GM21423 (cell line): ENCODE results near the gene DHCR24.
A peak's percentile ranks its signal among the peaks of the same experiment; 100 is the strongest.

Source experiments
- ATAC-seq: cut with Tn5 transposase; IDR thresholded peaks from one replicate; pipeline ENCODE4 v1.9.1; 2021; ENCODE audit warnings: mild to moderate bottlenecking, moderate library complexity; ENCODE audit not compliant: unreplicated experiment

Gene DHCR24

DNA sequence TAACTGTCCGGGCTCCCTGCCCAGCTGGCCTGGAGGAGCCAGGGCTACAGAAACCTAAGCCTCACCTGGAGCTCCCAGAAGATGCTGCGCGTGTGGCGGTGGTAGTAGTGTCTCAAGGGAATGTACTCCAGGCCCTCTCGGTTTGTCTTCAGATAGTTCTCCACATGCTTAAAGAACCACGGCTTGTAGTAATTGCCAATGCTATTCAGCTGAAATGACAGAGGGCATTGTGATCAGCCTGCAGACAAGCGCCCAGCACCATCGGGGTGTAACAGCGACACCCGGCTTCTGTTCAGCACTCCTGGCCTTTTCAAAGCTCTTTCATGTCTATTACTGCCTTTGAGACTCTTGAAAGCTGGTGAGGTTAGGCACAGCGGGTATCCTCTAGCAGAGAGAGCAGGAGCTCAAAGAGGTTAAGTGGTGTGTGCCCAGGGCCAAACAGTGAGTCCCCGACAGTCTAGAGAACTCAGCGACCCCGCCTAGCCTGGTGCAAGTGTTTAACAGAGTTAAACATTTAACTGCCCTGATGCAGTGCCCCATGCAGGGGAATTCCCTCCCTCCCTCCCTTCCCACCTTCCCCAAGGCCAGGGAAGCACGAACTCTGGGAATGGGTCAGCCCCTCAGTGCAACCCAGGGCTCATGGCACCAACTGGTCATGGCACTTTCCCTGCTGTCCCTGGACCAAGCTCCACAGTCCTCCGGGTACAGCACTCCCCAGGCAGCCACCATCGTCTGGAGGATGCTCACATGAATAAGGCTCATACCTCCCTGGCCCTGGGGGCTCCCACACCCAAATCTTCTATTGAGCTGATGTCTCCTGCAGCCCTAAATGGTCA is 21.5 kb downstream of the DHCR24 start:
- ATAC-seq = no peak

DNA sequence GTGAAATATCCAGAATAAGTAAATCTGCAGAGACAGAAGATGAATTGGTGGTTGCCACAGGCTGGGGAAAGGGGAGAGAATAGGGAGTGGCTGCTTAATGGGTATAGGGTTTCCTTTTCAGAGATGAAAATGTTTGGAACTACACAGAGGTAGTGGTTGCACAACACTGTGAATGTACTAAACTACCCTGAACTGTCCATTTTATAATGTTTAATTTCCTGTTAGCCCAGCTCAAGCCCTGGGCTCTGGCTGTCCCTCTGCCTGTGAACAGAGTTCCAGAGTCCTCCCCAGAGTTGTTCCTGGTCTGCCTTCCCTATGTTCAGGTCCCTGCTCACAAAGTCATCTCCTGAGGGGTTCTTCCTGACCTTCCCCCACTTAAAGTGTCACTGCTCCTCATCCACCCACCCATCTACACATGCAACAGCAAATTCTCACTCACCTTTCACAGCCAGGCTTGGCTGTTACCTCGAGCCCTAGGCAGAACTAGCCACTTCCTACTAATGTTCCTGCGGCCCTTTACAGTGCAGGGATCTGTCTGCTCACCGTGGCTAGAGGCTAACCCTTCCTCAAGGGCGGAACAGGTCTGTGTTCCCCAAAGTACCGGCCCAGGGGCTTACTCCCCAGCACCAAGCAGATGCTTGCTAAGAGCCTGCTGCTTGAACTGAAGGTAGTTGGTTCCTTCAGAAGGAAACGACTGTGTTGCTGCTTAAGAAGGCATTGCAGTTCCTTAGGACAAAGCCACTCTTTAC is 22.4 kb downstream of the DHCR24 start:
- no peak for ATAC-seq

DNA sequence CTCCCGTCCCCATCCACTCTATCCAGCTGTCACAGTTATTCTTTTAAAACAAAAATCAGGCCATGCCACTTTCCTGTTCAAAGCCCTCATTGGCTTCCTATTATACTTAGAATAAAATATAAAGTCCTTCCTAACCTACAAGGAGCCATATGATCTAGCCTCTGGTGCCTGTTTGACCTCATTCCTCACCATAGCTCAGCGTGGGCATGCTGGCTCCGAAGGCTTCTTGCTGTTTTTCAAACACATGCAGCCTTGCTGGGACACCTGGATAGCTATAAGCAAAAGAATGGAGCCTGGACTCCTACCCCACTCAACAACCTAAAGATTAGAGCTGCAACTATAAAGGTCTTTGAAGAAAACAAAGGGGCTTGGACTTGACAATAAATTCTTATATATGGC is 23.7 kb downstream of the DHCR24 start:
- ATAC-seq = no peak

DNA sequence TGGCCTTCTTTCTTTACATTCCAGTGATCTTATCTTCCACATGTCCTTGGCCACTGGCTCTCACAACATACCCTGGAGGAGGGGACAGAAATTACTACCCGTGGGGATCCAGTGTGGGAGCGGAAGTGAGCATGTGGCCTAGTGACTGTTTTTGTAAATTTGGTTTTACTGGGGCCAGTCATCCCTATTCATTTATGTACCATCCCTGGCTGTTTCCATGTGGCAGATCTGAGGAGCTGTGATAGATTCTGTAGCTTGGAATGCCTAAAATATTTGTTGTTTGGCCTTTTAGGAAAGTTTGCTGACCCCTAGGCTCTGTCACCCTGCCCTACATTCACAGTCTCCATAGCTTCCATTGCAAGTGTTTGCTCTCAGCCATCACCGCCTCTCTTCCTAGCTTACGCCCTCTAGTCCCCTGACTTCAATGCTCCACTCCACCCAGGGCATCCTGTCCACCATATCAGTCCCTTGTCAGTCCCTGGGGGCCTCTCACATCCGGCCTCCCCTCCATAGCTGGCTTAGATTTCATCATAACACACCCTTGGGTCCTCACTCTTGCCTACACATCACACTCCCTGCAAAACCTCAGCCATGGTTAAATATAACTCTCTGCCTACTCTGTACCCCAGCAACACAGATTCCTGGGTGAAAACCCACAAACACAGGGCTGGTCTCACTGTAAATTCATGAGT is 25.8 kb downstream of the DHCR24 start:
- peak; percentile 57 for ATAC-seq

DNA sequence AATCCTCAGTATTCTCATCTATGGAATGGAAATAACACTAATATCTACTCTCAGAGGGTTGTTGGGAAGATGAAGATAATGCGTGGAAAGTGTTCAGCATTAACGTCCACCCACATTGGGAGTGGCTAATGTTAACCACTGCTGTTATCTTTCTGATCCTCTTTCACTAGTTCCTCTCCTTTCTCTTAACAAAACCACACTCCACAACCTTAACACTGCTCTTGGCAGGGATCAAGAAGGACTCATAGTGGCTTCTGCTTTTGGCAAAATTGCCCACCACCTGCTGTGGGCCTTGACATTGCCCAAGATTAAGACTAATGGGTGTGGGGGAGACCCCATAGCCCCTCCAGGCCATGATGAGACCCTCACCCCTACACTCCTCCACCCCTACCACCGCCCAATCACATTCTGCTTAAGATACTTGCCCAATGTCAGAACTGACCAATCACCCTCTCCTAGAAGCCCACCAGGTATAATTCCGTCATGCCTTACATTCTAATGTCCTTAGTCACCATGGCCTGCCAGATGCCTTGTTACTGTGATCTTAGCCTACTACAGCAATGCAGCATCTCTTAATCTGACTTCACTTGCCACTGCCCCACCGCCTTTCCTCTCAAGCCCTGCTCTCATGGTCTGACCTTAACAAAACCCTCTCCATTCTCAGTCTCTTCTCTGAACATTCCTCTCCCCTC is 27.1 kb downstream of the DHCR24 start:
- no peak for ATAC-seq

DNA sequence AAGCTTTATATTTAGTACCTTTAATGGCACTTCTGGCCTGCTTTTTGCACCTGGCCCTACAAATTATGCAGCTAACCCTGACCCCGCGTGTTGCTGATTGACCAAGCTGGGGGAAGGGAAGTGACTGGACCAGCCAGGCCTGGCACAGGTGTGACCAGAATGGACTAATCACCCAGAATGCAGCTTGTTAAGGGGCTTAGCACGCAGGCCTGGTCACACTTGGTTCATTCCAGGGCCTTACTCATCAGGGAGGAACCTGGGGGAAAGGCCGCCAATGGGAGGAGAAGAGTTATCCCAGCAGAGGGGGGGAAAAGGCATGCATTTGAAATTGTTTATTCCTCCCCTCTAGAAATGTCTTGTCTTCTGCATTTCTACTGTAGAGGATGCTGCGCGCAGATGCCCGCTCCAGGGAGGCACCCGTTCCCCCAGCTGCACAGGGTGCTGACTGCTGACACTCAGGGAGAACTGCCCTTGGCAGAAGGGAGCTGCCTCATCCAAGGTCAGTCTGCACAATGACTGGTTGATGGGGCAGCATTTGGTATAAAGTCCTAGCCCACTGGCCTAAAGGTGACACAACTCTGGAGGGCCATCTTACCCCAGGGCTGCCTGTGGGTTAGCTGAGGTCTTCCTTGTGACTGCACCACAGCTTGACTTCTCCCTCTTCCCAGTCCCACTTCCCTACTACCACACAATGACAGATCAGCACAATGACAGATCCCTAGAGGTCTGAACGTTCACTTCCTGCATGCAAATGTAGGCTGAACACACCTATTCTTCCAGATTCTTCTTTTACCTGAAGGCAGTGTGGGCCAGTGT is 29.0 kb downstream of the DHCR24 start:
- no peak for ATAC-seq

DNA sequence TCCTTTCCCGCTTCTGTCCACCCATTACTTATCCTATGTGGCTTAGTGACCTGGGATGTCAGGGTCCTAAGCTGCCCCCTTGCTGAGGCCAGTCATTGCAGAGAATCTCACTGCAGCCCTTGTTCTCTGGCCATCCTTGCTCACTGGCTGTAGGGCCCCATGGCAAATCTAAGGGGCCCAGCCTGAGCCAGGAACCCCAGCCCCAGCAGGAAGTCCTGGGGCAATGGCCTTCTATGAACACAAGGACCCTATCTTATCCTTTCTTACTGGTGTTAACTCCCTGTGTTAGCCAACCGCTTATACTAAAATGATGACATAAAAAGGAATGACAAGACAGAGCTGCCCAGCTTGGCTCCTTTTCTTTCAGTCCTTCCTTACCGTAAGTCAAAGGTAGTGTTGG is 29.9 kb downstream of the DHCR24 start:
- ATAC-seq = no peak

DNA sequence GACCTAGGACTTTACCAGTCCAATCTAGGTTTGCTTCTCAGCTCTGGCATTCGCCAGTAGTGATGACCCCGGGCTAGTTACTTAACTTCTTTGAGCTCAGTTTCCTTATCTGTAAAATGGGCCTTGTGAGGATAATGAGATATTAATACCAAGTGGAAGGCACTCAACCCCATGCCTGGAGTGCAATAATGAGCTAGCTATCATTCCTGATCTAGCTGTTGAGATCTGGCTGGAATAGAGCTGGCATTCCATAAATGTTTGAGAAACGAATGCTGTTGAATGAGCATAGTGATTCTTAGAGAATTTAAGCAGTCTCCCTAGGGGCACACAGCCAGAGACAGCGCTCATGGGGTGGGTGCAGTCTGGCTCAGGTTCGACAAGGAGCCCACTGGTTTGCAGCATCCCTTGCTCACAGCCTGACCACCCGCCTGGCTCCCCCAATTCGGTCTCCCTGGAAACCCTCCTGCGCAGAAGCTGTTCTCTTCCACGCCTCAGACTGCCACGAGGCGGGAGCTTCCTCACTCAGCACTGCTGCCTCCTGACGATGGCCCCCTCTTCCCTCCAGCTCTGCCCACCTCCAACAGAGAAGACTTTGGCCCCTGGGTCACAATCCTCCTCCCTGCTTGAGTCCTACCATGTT is 32.5 kb downstream of the DHCR24 start:
- no peak for ATAC-seq

DNA sequence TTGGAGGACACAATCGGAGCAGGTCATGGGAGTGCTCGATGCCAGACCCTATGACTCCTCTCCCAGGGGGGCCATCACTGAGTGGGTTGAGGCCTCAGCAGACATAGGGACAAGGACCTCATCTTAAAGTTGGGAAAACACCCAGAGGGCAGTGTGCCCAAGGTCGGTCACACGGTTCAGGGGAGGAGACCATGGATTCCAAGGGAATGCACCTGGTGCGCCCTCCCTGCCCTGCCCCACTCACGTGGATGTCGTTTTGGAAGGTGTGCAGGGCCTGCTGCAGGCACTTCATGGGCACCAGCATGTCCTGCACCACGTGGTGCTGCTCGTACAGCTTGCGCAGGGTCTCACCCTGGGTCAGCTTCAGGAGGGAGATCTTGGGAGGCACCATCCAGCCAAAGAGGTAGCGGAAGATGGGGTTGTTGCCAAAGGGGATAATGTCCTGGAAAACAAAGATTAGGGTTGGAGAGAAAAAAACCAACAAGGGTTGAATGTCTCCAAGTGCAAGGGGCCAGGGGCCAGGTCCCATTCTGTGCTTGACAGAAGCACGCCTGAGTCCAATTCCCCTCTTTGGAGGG is 33.1 kb downstream of the DHCR24 start:
- ATAC-seq = no peak

DNA sequence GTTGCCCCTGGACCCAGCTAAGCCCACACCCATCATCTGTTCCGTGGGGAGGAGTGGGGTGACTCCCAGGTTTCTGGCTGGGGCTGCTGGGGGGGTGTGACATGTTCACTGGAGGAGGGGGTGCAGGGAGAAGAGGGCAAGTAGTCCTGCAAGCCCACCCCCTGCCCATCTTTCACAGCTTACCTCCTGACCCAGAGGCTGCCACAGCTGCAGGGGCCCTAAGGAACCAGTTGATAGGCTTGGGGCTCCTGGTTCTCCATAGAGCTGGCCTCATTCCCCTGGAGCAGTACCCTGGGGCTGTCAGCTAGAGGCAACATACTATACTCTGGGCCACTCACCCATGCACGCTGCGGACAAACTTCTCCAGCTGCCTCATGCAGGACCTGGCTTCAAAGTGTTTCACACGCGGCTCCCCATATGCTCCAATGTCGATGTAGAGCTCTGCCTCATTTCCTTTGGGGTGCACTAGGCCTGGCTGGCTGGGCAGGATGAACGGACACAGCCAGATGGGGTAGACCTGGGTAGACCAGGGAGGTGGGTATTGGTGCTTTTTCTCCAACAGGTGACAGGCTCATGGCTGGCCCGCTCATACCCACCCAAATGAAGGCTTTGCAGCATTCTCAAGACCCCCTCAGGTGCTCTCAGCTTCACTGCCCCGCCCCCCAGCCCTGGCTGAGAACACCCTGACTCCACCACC is 33.8 kb downstream of the DHCR24 start:
- no peak for ATAC-seq

DNA sequence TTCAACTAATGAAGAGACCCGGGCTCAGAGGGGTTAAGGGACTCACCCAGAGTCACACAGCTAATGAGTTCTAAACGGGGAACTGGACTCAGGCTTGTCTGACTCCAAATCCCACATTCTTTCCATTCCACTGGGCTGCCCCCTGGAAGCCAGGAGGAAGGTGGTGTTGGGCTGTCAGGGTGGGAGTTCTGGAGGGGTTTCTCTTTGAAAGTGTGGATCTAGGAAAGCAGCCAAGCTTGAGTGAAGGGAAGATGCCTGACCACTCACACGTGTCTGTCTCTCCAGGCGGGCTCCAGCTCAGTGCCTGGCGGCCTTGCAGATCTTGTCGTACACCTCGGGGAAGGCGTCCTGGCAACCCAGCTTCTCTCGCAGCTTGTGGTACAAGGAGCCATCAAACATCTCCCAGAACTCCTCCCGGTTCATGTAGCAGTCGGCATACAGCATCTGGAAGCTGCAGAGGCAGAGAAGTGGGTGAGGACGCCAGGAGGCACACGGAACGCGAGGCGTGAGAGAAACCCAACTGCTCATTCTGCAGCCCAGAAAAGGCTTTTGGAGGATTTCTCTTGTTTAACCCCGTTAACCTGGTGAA is 35.0 kb downstream of the DHCR24 start:
- ATAC-seq = no peak

DNA sequence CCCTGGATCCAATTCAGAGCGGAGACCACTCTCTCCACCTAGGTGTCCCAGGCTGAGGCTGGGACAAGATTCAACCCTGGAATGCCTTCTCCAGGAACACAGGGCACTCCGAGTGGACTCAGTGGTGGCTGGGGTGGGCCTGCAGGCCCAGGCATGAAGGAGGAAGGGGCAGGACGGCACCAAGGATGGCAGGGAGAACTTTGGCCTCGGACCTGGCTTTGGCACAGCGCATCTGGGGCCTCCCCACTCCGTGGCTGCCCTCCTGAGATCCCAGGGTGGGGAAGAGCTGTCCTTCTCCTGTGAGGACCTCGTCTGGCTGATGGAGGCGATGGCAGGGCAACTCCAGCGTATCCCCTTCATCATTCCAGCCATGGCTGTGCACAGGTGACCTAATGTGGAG is 35.6 kb downstream of the DHCR24 start:
- ATAC-seq = no peak

DNA sequence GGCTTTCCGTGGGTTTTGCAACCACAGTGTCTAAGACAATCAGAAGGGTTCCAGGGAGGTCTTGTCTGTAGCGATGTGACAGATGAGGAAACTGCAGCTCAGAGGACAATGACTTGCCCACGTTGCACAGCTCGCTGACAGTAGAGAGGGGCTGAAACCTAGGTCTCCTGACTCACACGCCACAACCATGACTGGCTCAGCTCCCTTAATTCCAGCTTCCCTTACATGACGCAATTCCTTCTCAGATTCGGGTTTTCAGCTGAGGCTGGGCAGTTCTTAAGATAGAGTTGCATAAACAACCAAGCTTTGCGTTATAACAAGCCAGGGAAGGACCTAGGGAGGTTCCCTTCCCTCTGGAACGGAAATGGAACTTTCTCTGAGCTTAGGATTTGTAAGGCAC is 36.3 kb downstream of the DHCR24 start:
- no peak for ATAC-seq

DNA sequence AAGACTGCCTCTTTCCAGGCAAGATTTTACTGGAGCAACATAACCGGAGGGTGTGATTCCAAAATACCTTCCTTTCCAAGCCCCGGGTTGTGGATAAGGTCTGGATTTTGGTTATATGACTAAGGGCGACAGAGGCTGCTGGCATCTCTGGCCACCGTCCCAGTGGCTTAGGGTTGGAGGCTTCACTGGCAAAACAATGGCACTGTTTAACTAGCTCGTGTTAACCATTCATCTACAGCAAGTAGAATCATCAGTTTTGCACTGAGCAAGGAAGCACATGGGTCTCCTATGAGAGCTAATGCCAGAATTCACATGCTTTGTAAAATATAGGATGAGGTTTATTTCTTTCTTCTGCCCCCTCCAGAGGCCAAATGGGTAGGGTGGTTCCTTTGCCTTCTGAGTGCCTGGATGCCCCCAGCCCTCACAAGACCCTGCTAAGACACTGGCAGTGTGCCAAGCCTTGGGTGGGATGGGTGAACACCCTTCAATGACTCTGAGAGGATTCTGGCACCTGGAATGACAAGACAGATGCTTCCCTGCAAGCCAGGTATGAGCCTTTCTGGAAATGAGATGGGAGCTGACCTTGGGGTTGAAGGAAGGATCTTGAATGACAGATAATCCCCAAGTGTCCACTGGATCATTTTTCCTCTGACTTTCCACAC is 36.8 kb downstream of the DHCR24 start:
- ATAC-seq = no peak

DNA sequence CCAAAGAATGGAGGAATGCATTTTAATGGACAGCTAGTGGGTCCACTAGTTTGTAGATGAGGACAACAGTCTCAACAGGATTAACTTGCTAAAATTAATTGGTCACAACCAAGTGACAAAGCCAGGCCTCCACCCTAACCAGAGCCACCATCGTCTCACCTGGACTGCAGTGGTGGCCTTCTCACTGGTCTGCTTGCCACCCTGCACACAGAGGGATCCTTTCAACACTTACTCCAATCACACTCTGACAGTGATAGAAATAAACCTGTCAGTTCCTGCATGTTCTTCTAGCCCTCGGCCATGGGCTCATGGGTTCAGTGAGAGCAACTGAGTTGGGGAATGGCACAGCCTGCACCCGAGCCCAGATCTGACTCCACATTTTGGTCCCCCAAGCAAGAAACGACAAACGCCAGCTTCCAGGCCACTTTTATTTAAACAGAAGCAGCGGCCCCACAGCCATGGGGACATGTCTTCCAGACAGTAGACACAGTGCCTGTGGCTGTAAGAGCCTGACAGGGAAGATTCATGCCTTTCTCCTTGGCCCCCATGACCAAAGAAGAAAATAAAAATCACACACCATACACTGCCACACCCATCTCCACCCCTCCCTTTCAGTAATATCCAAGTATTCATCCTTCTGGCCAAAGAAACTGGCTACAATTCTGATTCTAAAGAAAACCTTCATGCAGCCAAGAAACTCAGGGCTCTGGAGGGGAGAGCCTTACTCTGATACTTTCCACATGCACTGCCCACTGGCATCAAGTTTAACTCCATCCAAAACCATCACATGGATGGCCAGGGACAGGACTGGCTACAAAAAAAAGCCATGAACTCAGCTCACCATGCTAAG is 37.6 kb downstream of the DHCR24 start:
- ATAC-seq = no peak

DNA sequence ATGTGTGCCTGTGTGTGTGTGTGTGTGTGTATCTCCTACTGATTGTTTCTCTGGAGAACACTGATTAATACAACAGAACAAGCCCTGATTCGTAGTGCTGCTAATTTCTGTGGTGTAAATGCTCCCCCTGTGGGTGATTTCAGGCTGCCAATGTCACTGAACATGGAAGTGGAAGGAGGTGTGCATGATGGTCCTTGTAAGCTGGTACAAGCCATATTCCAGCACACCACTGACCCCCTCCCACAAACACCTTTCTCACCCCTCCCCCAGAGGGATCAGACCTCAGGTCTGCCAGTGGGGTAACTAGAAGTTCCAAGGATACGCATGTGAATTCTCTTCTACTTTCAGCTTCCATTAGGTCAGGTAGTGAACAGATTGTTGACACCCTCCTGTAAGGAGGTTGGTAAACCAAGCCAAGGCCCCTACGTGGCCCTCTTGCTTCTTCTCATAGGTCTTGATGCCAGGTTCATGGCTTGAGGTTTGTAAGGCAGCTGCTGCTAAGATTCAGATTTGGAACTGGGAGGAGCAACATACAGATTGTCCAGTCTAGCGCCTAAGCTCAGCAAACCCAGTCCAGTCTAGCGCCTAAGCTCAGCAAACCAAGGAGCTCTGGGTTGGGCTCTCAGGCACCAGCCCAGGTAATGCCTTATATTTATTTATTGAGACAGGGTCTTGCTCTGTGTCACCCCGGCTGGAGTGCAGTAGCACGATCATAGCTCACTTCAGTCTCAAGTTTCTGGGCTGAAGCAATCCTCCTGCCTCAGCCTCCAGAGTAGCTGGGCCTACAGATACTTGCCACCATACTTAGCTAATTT is 38.7 kb downstream of the DHCR24 start:
- ATAC-seq = no peak
